Bronchial epithelial cell (primary cell): ENCODE measurements around the gene GPATCH2. TPM values are rescaled to one million over a fixed set of nuclear protein-coding genes. Genes with fewer than 3 reads are reported as not detected.

ENCODE experiments used
- DNase-seq: peaks from one replicate; pipeline ENCODE4 v3.0.0-alpha.2; 2010; ENCODE audit warnings: low read depth
- FAIRE-seq: peaks from 2 replicates; lab custom pipeline; 2011; peaks lifted over from hg19 to GRCh38; lab: Jason Lieb, UNC
- H3K27me3 ChIP-seq: 2 replicates; pipeline ENCODE4 v1.5.1; 2011; ENCODE audit warnings: low read length; ENCODE audit not compliant: control insufficient read depth, insufficient read depth
- H3K36me3 ChIP-seq: 2 replicates; pipeline ENCODE4 v1.5.1; 2011; ENCODE audit warnings: low read length; ENCODE audit not compliant: control insufficient read depth, insufficient read depth
- H3K4me3 ChIP-seq: 2 replicates; pipeline ENCODE4 v1.5.1; 2011; ENCODE audit warnings: mild to moderate bottlenecking, low read depth, low read length, control low read depth
- total RNA-seq: library from RNA; depleted of rRNA; stranded (reverse); fragments of >200 nt; gene quantifications from 2 replicates; pipeline ENCODE4 v1.2.1, GENCODE V29; 2014
- TF ChIP-seq, protein P1 (sequence below): IDR thresholded peaks from 2 replicates; pipeline ENCODE4 v1.5.1; 2011; ENCODE audit warnings: mild to moderate bottlenecking, moderate library complexity, low read length, control low read depth, inconsistent platforms; ENCODE audit not compliant: insufficient read depth, severe bottlenecking

Gene GPATCH2
- total RNA-seq, 1 donor from 2014 or later: 24.7 TPM

DNA sequence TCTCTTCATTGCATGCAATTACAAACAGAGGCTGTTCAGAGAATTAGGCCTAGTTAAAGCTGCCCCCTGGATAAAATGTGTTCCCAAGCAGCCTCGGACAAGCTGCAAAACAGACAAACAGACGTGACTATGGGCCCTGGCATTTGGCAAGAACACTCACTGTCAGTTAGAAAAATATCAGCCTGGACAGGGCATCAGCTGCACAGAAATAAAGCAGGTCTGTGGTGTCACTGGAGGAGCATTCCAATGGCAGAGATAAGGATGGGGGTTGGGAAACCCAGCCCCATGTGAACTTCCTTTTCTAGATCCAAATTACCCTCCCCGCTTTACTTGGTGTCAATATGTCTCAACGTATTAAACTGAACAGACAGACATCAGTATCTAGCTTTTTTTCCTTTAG lies 177.1 kb downstream of the GPATCH2 start:
- TF ChIP-seq, protein P1, sequence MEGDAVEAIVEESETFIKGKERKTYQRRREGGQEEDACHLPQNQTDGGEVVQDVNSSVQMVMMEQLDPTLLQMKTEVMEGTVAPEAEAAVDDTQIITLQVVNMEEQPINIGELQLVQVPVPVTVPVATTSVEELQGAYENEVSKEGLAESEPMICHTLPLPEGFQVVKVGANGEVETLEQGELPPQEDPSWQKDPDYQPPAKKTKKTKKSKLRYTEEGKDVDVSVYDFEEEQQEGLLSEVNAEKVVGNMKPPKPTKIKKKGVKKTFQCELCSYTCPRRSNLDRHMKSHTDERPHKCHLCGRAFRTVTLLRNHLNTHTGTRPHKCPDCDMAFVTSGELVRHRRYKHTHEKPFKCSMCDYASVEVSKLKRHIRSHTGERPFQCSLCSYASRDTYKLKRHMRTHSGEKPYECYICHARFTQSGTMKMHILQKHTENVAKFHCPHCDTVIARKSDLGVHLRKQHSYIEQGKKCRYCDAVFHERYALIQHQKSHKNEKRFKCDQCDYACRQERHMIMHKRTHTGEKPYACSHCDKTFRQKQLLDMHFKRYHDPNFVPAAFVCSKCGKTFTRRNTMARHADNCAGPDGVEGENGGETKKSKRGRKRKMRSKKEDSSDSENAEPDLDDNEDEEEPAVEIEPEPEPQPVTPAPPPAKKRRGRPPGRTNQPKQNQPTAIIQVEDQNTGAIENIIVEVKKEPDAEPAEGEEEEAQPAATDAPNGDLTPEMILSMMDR: no peak
- H3K4me3 ChIP-seq: no peak overlapping the region
- FAIRE-seq: no peak
- DNase-seq: no peak
- H3K36me3 ChIP-seq: no peaks in the 10 kb centered on the region
- no peaks in the 10 kb centered on the region for H3K27me3 ChIP-seq

DNA sequence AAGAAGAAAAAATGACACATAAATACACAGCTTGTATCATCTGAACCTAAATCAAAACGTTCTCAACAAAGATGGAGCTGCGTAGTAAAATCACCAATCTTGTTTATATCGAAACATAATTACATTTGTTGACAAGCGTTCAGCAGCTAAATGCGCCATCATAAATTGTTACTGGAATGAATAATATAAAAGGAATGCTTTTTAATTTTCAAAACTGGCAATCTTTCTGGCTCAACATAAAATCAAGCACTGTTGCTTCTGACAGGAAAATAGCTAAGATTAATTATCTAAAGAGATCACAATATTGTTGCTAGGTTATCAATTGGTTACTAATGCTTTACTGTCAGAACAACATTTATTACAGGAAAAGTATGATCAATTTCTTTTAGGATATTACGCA lies 181.5 kb downstream of the GPATCH2 start:
- TF ChIP-seq, protein P1: no peak
- FAIRE-seq (no peak), DNase-seq (no peak)
- Histone ChIP-seq H3K36me3 (no peaks in the 10 kb centered on the region), H3K27me3 (no peaks in the 10 kb centered on the region), H3K4me3 (no peak overlapping the region)

DNA sequence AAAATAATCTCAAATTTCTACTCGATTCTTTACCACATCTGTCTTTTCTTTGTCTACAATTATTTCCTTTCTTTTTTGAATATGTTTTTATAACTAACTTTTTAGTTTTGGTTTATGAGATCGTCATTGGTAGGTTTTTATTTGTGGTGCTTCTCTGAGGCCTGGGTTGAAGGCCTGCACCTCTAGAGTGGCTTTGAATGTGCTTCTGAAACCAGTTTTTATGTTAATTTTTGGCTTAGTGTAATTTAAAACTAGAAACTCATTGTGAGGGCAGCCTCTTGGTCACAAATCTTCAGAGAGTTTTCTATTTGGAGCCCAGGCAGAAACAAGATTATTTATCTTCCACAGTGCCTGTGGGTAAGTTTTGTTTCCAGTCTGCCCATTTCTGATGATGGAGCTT lies 187.0 kb downstream of the GPATCH2 start:
- FAIRE-seq (no peak), DNase-seq (no peak)
- TF ChIP-seq, protein P1: no peak
- H3K27me3 ChIP-seq: no peaks in the 10 kb centered on the region
- H3K36me3 ChIP-seq: no peaks in the 10 kb centered on the region
- no peak overlapping the region for H3K4me3 ChIP-seq

DNA sequence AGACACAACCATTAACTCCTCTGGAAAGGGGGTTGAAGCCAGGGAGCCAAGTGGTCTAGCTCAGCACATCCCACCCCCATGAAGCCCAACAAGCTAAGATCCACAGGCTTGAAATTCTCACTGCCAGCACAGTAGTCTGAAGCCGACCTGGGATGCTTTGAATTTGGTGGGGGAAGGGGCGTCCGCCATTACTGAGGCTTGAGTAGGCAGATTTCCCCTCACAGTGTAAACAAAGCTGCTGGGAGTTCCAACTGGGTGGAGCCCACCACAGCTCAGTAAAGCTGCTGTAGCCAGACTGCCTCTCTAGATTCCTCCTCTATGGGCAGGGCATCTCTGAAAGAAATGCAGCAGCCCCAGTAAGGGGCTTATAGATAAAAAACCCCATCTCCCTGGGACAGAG lies 193.5 kb downstream of the GPATCH2 start:
- TF ChIP-seq, protein P1: no peak
- no peak for DNase-seq
- H3K27me3 ChIP-seq: no peaks in the 10 kb centered on the region
- no peak overlapping the region for H3K4me3 ChIP-seq
- H3K36me3 ChIP-seq: peaks cover 1% of the 10 kb centered on the region
- FAIRE-seq: no peak

DNA sequence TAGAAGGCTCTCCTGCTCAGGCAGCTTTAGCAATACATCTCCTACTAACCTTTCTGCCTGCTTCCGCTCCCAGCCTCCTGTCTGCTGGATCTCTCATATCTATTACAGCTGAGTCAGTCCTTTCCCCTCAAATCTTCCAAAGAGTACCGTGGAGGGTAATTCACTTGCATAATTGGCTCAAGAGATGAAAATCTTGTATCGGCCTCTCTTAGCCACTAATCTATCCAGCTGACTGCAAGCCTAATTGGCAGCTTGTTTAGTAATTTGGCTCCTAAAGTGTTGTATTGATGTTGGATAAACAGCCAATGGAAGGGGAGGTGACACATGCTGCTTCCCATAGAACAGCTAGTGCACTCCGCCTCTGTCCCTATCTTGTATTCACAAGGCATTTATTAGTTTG lies 195.7 kb downstream of the GPATCH2 start:
- H3K36me3 ChIP-seq: peaks cover 1% of the 10 kb centered on the region
- no peak for FAIRE-seq
- H3K27me3 ChIP-seq: no peaks in the 10 kb centered on the region
- TF ChIP-seq, protein P1: no peak
- no peak for DNase-seq
- no peak overlapping the region for H3K4me3 ChIP-seq

DNA sequence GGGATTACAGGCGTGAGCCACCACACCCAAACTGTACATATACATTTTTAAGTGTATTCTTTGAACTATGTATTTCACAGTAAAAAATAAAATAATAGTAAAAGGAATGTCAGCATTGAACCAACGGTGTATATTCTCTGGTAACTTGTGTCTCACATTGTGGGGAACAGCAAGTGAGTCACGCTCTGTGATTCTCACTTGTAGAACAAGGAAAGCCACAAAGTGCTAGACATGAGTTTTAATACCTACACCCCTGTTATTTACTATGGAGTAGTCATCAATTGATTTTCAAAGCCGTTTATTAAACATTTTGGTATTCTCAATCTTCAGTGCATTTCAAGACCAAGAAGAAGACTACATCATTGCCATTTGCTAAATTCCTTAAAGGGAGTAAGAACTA lies 197.2 kb downstream of the GPATCH2 start:
- no peak for DNase-seq
- FAIRE-seq: no peak
- Histone ChIP-seq H3K4me3 (no peak overlapping the region), H3K27me3 (no peaks in the 10 kb centered on the region), H3K36me3 (peaks cover 1% of the 10 kb centered on the region)
- TF ChIP-seq, protein P1: no peak
